GM12891 (cell line): ENCODE measurements around the gene SRGAP1.

Experiments used
- POLR2A ChIP-seq: IDR thresholded peaks from 2 replicates; pipeline ENCODE4 v1.6.1; 2011; ENCODE audit warnings: low read depth, low read length, control low read depth
- POLR2AphosphoS5 ChIP-seq: IDR thresholded peaks from 2 replicates; pipeline ENCODE4 v1.6.1; 2011; ENCODE audit warnings: low read depth, low read length, control low read depth
- TAF1 ChIP-seq: IDR thresholded peaks from 2 replicates; pipeline ENCODE4 v1.6.1; 2011; ENCODE audit warnings: low read depth, low read length, control low read depth

GRCh38 chr12:63996556-63996955 lies 152.1 kb downstream of the SRGAP1 start:
- TF ChIP-seq POLR2AphosphoS5, result no peak
- no peak for TF ChIP-seq TAF1
- TF ChIP-seq POLR2A, result no peak
